Astrocyte (in vitro differentiated cells and primary cell): Measurements from ENCODE around the gene STAU1. TPM values are rescaled to one million over a fixed set of nuclear protein-coding genes. Genes with fewer than 3 reads are reported as not detected.

ENCODE experiments used
- DNase-seq: peaks from one replicate; pipeline ENCODE4 v3.0.0-alpha.2; 2010; ENCODE audit warnings: low read depth
- FAIRE-seq: peaks from 2 replicates; lab custom pipeline; 2011; peaks lifted over from hg19 to GRCh38; lab: Jason Lieb, UNC
- H2AFZ ChIP-seq: 2 replicates; pipeline ENCODE4 v1.6.0; 2012; ENCODE audit warnings: low read depth, low read length, inconsistent platforms
- H3K27ac ChIP-seq: 2 replicates; pipeline ENCODE4 v1.5.1; 2011; ENCODE audit warnings: low read depth, low read length, inconsistent platforms
- H3K27me3 ChIP-seq: 2 replicates; pipeline ENCODE4 v1.6.0; 2011; ENCODE audit warnings: low read length, inconsistent platforms; ENCODE audit not compliant: insufficient read depth
- H3K36me3 ChIP-seq: 2 replicates; pipeline ENCODE4 v1.5.1; 2011; ENCODE audit warnings: low read length, inconsistent platforms; ENCODE audit not compliant: insufficient read depth
- H3K4me1 ChIP-seq: 2 replicates; pipeline ENCODE4 v1.5.1; 2011; ENCODE audit warnings: low read length, inconsistent platforms; ENCODE audit not compliant: insufficient read depth
- H3K4me2 ChIP-seq: 2 replicates; pipeline ENCODE4 v1.6.0; 2012; ENCODE audit warnings: low read length, inconsistent platforms
- H3K4me3 ChIP-seq: 2 replicates; pipeline ENCODE4 v1.5.1; 2011; ENCODE audit warnings: low read depth, mild to moderate bottlenecking, low read length, inconsistent platforms; ENCODE audit not compliant: insufficient read depth
- H3K79me2 ChIP-seq: 2 replicates; pipeline ENCODE4 v1.6.0; 2012; ENCODE audit warnings: mild to moderate bottlenecking, low read length, inconsistent platforms; ENCODE audit not compliant: insufficient read depth
- H3K9ac ChIP-seq: 2 replicates; pipeline ENCODE4 v1.6.0; 2012; ENCODE audit warnings: mild to moderate bottlenecking, low read length, inconsistent platforms
- H3K9me3 ChIP-seq: 2 replicates; pipeline ENCODE4 v1.5.1; 2012; ENCODE audit warnings: low read depth, mild to moderate bottlenecking, low read length, inconsistent platforms; ENCODE audit not compliant: insufficient read depth
- H4K20me1 ChIP-seq: 2 replicates; pipeline ENCODE4 v1.6.0; 2012; ENCODE audit warnings: low read length, inconsistent platforms; ENCODE audit not compliant: insufficient read depth
- H3K27ac Mint-ChIP-seq: one replicate; pipeline ENCODE4 v1.8.0; 2021; ENCODE audit warnings: mild to moderate bottlenecking, mixed read lengths; ENCODE audit not compliant: unreplicated experiment
- H3K27me3 Mint-ChIP-seq: one replicate; pipeline ENCODE4 v1.8.0; 2021; ENCODE audit warnings: low read depth, mixed read lengths; ENCODE audit not compliant: unreplicated experiment
- H3K36me3 Mint-ChIP-seq: one replicate; pipeline ENCODE4 v1.8.0; 2021; ENCODE audit warnings: low read depth, mixed read lengths; ENCODE audit not compliant: unreplicated experiment
- H3K4me1 Mint-ChIP-seq: one replicate; pipeline ENCODE4 v1.8.0; 2021; ENCODE audit warnings: low read depth, mixed read lengths; ENCODE audit not compliant: unreplicated experiment
- H3K4me3 Mint-ChIP-seq: one replicate; pipeline ENCODE4 v1.8.0; 2021; ENCODE audit warnings: mild to moderate bottlenecking, moderate library complexity, mixed read lengths; ENCODE audit not compliant: unreplicated experiment
- H3K9me3 Mint-ChIP-seq: one replicate; pipeline ENCODE4 v1.8.0; 2021; ENCODE audit warnings: mild to moderate bottlenecking, mixed read lengths; ENCODE audit not compliant: unreplicated experiment
- CTCF ChIP-seq: IDR thresholded peaks from 2 replicates; pipeline ENCODE4 v1.5.1; 2011; ENCODE audit warnings: low read depth, mild to moderate bottlenecking, inconsistent platforms, low read length, moderate library complexity; ENCODE audit not compliant: insufficient read depth
- EZH2 ChIP-seq: IDR thresholded peaks from 2 replicates; pipeline ENCODE4 v1.6.1; 2012; ENCODE audit warnings: mild to moderate bottlenecking, low read length, inconsistent platforms; ENCODE audit not compliant: insufficient read depth
- total RNA-seq: library from RNA; stranded (reverse); gene quantifications from 2 replicates; pipeline ENCODE4 v1.2.1, GENCODE V29; 2021

STAU1 gene
- total RNA-seq, 1 donor from 2014 or later = 98.0 TPM

DNA sequence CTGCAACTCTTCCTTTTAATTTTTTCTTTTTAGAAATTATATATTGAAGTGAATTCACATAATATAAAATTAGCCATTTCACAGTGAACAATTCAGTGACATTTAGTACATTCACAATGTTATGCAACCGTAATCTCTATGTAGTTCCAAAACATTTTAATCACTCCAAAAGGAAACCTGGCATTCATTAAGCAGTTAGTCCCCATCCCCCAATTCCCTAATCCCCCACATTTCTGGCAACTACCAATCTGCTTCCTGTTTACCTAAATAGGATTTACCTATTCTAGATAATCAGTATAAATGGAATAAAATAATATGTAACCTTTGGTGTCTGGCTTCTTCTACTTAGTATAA is 22.6 kb upstream of the STAU1 start:
- TF ChIP-seq CTCF (no peak), EZH2 (no peak)
- no peak overlapping the region for H3K9ac ChIP-seq
- peaks cover 2% of the 10 kb centered on the region for H3K27me3 ChIP-seq
- H3K27ac Mint-ChIP-seq = no peak overlapping the region
- H3K4me3 ChIP-seq = no peak overlapping the region
- no peak overlapping the region for H2AFZ ChIP-seq
- no peak overlapping the region for H3K4me3 Mint-ChIP-seq
- no peak overlapping the region for H3K27ac ChIP-seq
- H3K4me1 Mint-ChIP-seq = no peaks in the 10 kb centered on the region
- H3K27me3 Mint-ChIP-seq = no peaks in the 10 kb centered on the region
- H3K9me3 Mint-ChIP-seq = peaks cover 12% of the 10 kb centered on the region
- no peaks in the 10 kb centered on the region for H3K79me2 ChIP-seq
- H3K4me1 ChIP-seq = no peaks in the 10 kb centered on the region
- H3K36me3 Mint-ChIP-seq = no peaks in the 10 kb centered on the region
- H3K36me3 ChIP-seq = no peaks in the 10 kb centered on the region
- DNase-seq (no peak), FAIRE-seq (no peak)
- H3K9me3 ChIP-seq = peaks cover 5% of the 10 kb centered on the region
- no peak overlapping the region for H3K4me2 ChIP-seq
- H4K20me1 ChIP-seq = no peaks in the 10 kb centered on the region

GRCh38 chr20:49210101-49210756 is 22.1 kb upstream of the STAU1 start:
- no peaks in the 10 kb centered on the region for H3K36me3 ChIP-seq
- no peak overlapping the region for H3K9ac ChIP-seq
- TF ChIP-seq EZH2 (no peak), CTCF (no peak)
- H3K27me3 Mint-ChIP-seq = no peaks in the 10 kb centered on the region
- H3K9me3 ChIP-seq = peaks cover 5% of the 10 kb centered on the region
- no peak for FAIRE-seq
- H3K36me3 Mint-ChIP-seq = no peaks in the 10 kb centered on the region
- no peak overlapping the region for H3K4me3 Mint-ChIP-seq
- DNase-seq = no peak
- H3K4me3 ChIP-seq = no peak overlapping the region
- H3K9me3 Mint-ChIP-seq = peaks cover 12% of the 10 kb centered on the region
- no peak overlapping the region for H3K4me2 ChIP-seq
- H3K79me2 ChIP-seq = no peaks in the 10 kb centered on the region
- H3K27me3 ChIP-seq = peaks cover 1% of the 10 kb centered on the region
- H2AFZ ChIP-seq = no peak overlapping the region
- no peak overlapping the region for H3K27ac ChIP-seq
- H4K20me1 ChIP-seq = no peaks in the 10 kb centered on the region
- H3K4me1 Mint-ChIP-seq = no peaks in the 10 kb centered on the region
- H3K27ac Mint-ChIP-seq = no peak overlapping the region
- no peaks in the 10 kb centered on the region for H3K4me1 ChIP-seq

DNA sequence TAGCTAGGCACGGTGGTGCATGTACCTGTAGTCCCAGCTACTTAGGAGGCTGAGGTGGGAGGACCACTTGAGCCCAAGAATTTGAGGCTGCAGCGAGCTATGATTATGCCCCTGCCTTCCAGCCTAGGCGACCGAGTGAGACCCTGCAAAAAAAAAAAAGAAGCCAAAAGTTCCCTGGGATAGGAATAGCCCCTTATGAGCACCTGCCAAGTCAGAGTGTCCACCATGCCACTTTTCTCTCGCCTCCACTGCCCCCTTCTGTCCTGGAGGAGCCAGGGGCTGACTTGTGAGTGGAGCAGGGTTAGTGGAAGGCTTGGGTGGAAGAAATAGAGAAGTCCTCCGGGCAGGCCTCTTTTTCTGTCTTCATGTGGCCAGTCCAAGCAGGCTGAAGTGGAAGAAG is 18.9 kb upstream of the STAU1 start:
- no peak overlapping the region for H3K4me2 ChIP-seq
- Mint-ChIP-seq H3K4me3 (no peak overlapping the region), H3K9me3 (peaks cover 12% of the 10 kb centered on the region), H3K4me1 (no peaks in the 10 kb centered on the region), H3K27me3 (no peaks in the 10 kb centered on the region), H3K36me3 (no peaks in the 10 kb centered on the region), H3K27ac (no peak overlapping the region)
- no peak overlapping the region for H3K9ac ChIP-seq
- no peak overlapping the region for H2AFZ ChIP-seq
- H3K9me3 ChIP-seq = peaks cover 5% of the 10 kb centered on the region
- TF ChIP-seq EZH2 = no peak
- no peak for TF ChIP-seq CTCF
- H3K4me3 ChIP-seq = no peak overlapping the region
- H4K20me1 ChIP-seq = no peaks in the 10 kb centered on the region
- H3K27ac ChIP-seq = no peak overlapping the region
- no peak for FAIRE-seq
- H3K36me3 ChIP-seq = no peaks in the 10 kb centered on the region
- no peaks in the 10 kb centered on the region for H3K27me3 ChIP-seq
- H3K4me1 ChIP-seq = no peaks in the 10 kb centered on the region
- DNase-seq = no peak
- no peaks in the 10 kb centered on the region for H3K79me2 ChIP-seq
